Tibial nerve (tissue), 4 donors: ENCODE data around the gene KCMF1. TPM values are rescaled to one million over a fixed set of nuclear protein-coding genes. Genes with fewer than 3 reads are reported as not detected.

ENCODE experiments used
- DNase-seq, 2 donors: peaks; one replicate each; pipeline ENCODE4 v3.0.0-alpha.2; 2019; ENCODE audit warnings: low spot score in 2 of 2
- H3K27ac ChIP-seq, 4 donors: fragments of 200-600 bp; sonication (generic) in 3 of 4; one replicate each; pipeline ENCODE4 v1.5.1; 2017 to 2019; ENCODE audit warnings: mild to moderate bottlenecking in 1 of 4
- H3K27me3 ChIP-seq, 2 donors: fragments of 200-600 bp; sonication (generic) in 1 of 2; one replicate each; pipeline versions ENCODE4 v1.5.1 to v1.6.0; 2017 to 2019
- H3K36me3 ChIP-seq, 3 donors: fragments of 200-600 bp; sonication (generic); one replicate each; pipeline ENCODE4 v1.5.1; 2018 to 2019
- H3K4me1 ChIP-seq, 4 donors: fragments of 200-600 bp; sonication (generic) in 3 of 4; one replicate each; pipeline ENCODE4 v1.5.1; 2017 to 2019
- H3K4me3 ChIP-seq, 4 donors: fragments of 200-600 bp; sonication (generic) in 3 of 4; one replicate each; pipeline ENCODE4 v1.5.1; 2017 to 2019; ENCODE audit warnings: mild to moderate bottlenecking in 1 of 4, moderate library complexity in 1 of 4
- H3K9me3 ChIP-seq, 4 donors: fragments of 200-600 bp; sonication (generic) in 3 of 4; one replicate each; pipeline ENCODE4 v1.5.1; 2017 to 2019
- EP300 ChIP-seq, 2 donors: sonication (generic); formaldehyde crosslinking; IDR thresholded peaks; one replicate each; pipeline ENCODE4 v1.6.1; 2017; ENCODE audit warnings: antibody characterized with exemption in 2 of 2, mild to moderate bottlenecking in 1 of 2
- POLR2A ChIP-seq, 2 donors: fragments of 450-650 bp; IDR thresholded peaks; one replicate each; pipeline ENCODE4 v1.6.1; 2017; ENCODE audit warnings: antibody characterized with exemption in 2 of 2, mild to moderate bottlenecking in 2 of 2, moderate library complexity in 2 of 2
- WGBS, 2 donors: methylation state at CpG; one replicate each; pipeline ENCODE4 v1.1.5; 2018; 5-methylcytosine and 5-hydroxymethylcytosine counted together
- total RNA-seq, 4 donors: library from RNA; depleted of rRNA; stranded (reverse); fragments of >200 nt; gene quantifications; one replicate each; pipeline ENCODE4 v1.1.0, GENCODE V29; 2016
- TF ChIP-seq, protein P1 (sequence below), 5 experiments: fragments of 200-600 bp in 3 of 5; fragments of 450-650 bp in 2 of 5; sonication (generic) in 3 of 5; IDR thresholded peaks; one replicate each; pipeline ENCODE4 v1.5.1; 2016 to 2019; ENCODE audit warnings: antibody characterized with exemption in 5 of 5, mild to moderate bottlenecking in 3 of 5, moderate library complexity in 2 of 5

The KCMF1 gene
- total RNA-seq, 4 donors from 2014 or later = 22.9 to 35.1 (median 29.7) TPM

DNA sequence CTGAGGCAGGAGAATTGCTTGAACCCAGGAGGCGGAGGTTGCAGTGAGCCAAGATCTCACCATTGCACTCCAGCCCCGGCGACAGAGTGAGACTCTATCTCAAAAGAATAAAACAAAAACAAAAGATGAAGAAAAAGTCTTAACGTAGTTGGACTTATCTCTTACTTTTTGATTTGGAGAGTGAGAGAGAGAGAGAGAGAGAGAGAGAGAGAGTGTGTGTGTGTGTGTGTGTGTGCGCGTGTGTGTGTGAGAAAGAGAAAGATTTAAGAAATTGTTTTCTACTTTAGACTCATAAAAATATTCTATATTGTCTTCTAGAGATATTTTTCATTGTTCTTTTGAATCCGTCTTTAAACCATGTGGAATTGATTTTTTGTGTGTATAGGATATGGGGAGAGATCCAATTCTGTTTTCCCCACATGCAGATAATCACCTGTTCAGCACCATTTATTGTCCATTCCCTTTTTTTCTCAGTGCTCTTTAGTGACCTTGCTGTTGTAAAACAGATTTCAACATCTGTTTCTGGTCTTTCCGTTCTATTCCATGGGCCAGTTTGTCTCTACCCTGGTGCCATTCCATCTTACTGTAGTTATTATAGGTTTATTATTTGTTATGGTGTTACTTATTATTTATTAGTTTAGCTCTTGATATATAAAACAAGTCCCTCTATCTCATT, 53.5 kb downstream of the KCMF1 start:
- peaks cover 0 to 11% (median under 1%) of the 10 kb centered on the region in 4 donors for H3K4me1 ChIP-seq
- 84 to 86% methylated on average over 8 of the region's 8 CpGs for WGBS, 2 donors
- TF ChIP-seq POLR2A (IDR thresholded peaks at IDR 0.05) = no peak
- no peak for TF ChIP-seq EP300 (IDR thresholded peaks at IDR 0.05)
- TF ChIP-seq, protein P1, sequence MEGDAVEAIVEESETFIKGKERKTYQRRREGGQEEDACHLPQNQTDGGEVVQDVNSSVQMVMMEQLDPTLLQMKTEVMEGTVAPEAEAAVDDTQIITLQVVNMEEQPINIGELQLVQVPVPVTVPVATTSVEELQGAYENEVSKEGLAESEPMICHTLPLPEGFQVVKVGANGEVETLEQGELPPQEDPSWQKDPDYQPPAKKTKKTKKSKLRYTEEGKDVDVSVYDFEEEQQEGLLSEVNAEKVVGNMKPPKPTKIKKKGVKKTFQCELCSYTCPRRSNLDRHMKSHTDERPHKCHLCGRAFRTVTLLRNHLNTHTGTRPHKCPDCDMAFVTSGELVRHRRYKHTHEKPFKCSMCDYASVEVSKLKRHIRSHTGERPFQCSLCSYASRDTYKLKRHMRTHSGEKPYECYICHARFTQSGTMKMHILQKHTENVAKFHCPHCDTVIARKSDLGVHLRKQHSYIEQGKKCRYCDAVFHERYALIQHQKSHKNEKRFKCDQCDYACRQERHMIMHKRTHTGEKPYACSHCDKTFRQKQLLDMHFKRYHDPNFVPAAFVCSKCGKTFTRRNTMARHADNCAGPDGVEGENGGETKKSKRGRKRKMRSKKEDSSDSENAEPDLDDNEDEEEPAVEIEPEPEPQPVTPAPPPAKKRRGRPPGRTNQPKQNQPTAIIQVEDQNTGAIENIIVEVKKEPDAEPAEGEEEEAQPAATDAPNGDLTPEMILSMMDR (IDR thresholded peaks at IDR 0.05) = no peak
- no peak overlapping the region for H3K4me3 ChIP-seq
- no peaks in the 10 kb centered on the region for H3K27me3 ChIP-seq
- no peaks in the 10 kb centered on the region for H3K9me3 ChIP-seq
- H3K27ac ChIP-seq = no peak overlapping the region
- DNase-seq = no peak
- peaks cover 0 to 19% (median 0%) of the 10 kb centered on the region in 3 donors for H3K36me3 ChIP-seq

- TF ChIP-seq POLR2A (IDR thresholded peaks at IDR 0.05) (no peak), EP300 (IDR thresholded peaks at IDR 0.05) (no peak)
- TF ChIP-seq, protein P1 (IDR thresholded peaks at IDR 0.05) = no peak
- no peaks in the 10 kb centered on the region for H3K27me3 ChIP-seq
- H3K9me3 ChIP-seq = no peaks in the 10 kb centered on the region
- H3K4me3 ChIP-seq = no peak overlapping the region
- no peak overlapping the region for H3K27ac ChIP-seq
- peaks cover 0 to 8% (median 0%) of the 10 kb centered on the region in 4 donors for H3K4me1 ChIP-seq
- 88 to 93% methylated on average over 5 of the region's 5 CpGs for WGBS, 2 donors
- no peak for DNase-seq
- H3K36me3 ChIP-seq = peaks cover 0 to 64% (median 0%) of the 10 kb centered on the region in 3 donors
These were observed 61.7 kb downstream of the KCMF1 start for GRCh38 chr2:85032621-85033020.

DNA sequence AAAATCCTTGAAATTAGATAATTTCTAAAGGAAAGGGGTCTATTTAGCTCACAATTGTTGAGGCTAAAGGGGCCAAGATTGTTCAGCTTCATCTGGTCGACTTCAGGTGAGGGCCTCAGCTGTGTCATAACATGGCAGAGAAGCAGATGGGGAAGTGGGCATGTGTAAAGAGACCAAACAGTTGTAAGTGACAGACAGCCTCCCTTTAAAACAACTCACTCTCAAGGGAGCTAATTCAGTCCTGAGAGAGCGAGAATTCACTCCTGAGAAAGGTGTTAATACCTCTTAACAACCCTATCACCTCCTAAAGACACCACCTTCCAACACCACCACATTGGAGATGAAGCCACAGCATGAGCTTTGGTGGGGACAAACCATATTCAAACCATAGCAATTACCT, 62.4 kb downstream of the KCMF1 start:
- Histone ChIP-seq H3K9me3 (no peaks in the 10 kb centered on the region), H3K27me3 (no peaks in the 10 kb centered on the region), H3K4me3 (no peak overlapping the region), H3K27ac (no peak overlapping the region), H3K36me3 (peaks cover 0 to 62% (median 0%) of the 10 kb centered on the region in 3 donors), H3K4me1 (peaks cover 0 to 8% (median 0%) of the 10 kb centered on the region in 4 donors)
- TF ChIP-seq, protein P1 (IDR thresholded peaks at IDR 0.05) = no peak
- no peak for TF ChIP-seq POLR2A (IDR thresholded peaks at IDR 0.05)
- TF ChIP-seq EP300 (IDR thresholded peaks at IDR 0.05) = no peak
- DNase-seq = no peak
- 83 to 87% methylated on average over 2 of the region's 2 CpGs for WGBS, 2 donors

- no peaks in the 10 kb centered on the region for H3K9me3 ChIP-seq
- TF ChIP-seq EP300 (IDR thresholded peaks at IDR 0.05) (no peak), POLR2A (IDR thresholded peaks at IDR 0.05) (no peak)
- TF ChIP-seq, protein P1 (IDR thresholded peaks at IDR 0.05) = no peak
- no peak for DNase-seq
- WGBS, 2 donors = 85 to 92% methylated on average over 2 of the region's 2 CpGs
- no peaks in the 10 kb centered on the region for H3K27me3 ChIP-seq
- no peak overlapping the region for H3K27ac ChIP-seq
- peaks cover 0 to 54% (median 0%) of the 10 kb centered on the region in 3 donors for H3K36me3 ChIP-seq
- H3K4me3 ChIP-seq = no peak overlapping the region
- H3K4me1 ChIP-seq = peaks cover 0 to 8% (median 0%) of the 10 kb centered on the region in 4 donors
These were observed 63.2 kb downstream of the KCMF1 start for GRCh38 chr2:85034158-85034557.

GRCh38 chr2:85037622-85038021, 66.7 kb downstream of the KCMF1 start:
- WGBS, 2 donors = 93 to 94% methylated on average over 7 of the region's 7 CpGs
- Histone ChIP-seq H3K27me3 (no peaks in the 10 kb centered on the region), H3K4me1 (peaks cover 0 to 14% (median 0%) of the 10 kb centered on the region in 4 donors), H3K4me3 (no peak overlapping the region), H3K9me3 (no peaks in the 10 kb centered on the region), H3K27ac (no peak overlapping the region), H3K36me3 (peaks cover 0 to 40% (median 0%) of the 10 kb centered on the region in 3 donors)
- DNase-seq = no peak
- TF ChIP-seq POLR2A (IDR thresholded peaks at IDR 0.05) = no peak
- TF ChIP-seq EP300 (IDR thresholded peaks at IDR 0.05) = no peak
- TF ChIP-seq, protein P1 (IDR thresholded peaks at IDR 0.05) = no peak
